ENCODE measurements around the gene KCNH1.

GRCh38 chr1:210918893-210919292 is 215.1 kb downstream of the KCNH1 start:
- no peak for TF ChIP-seq POLR2A (IDR thresholded peaks at IDR 0.05; ENCODE audit: extremely low read depth, insufficient read length)
- TF ChIP-seq, protein P1, sequence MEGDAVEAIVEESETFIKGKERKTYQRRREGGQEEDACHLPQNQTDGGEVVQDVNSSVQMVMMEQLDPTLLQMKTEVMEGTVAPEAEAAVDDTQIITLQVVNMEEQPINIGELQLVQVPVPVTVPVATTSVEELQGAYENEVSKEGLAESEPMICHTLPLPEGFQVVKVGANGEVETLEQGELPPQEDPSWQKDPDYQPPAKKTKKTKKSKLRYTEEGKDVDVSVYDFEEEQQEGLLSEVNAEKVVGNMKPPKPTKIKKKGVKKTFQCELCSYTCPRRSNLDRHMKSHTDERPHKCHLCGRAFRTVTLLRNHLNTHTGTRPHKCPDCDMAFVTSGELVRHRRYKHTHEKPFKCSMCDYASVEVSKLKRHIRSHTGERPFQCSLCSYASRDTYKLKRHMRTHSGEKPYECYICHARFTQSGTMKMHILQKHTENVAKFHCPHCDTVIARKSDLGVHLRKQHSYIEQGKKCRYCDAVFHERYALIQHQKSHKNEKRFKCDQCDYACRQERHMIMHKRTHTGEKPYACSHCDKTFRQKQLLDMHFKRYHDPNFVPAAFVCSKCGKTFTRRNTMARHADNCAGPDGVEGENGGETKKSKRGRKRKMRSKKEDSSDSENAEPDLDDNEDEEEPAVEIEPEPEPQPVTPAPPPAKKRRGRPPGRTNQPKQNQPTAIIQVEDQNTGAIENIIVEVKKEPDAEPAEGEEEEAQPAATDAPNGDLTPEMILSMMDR (IDR thresholded peaks at IDR 0.05; ENCODE audit: low read depth, low read length) = no peak
